HG02623 (cell line): ENCODE measurements around the gene C9orf152.
A peak's percentile ranks its signal among the peaks of the same experiment; 100 is the strongest.
"Not testable (repeated sequence)": the region's sequence is repeated elsewhere in the genome, so short reads cannot be mapped to it uniquely, and the experiment has no call there.

Source experiments
- ATAC-seq: cut with Tn5 transposase; IDR thresholded peaks from one replicate; pipeline ENCODE4 v1.9.1; 2021; ENCODE audit warnings: moderate library complexity; ENCODE audit not compliant: unreplicated experiment

The C9orf152 gene, protein sequence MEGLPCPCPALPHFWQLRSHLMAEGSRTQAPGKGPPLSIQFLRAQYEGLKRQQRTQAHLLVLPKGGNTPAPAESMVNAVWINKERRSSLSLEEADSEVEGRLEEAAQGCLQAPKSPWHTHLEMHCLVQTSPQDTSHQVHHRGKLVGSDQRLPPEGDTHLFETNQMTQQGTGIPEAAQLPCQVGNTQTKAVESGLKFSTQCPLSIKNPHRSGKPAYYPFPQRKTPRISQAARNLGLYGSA

DNA sequence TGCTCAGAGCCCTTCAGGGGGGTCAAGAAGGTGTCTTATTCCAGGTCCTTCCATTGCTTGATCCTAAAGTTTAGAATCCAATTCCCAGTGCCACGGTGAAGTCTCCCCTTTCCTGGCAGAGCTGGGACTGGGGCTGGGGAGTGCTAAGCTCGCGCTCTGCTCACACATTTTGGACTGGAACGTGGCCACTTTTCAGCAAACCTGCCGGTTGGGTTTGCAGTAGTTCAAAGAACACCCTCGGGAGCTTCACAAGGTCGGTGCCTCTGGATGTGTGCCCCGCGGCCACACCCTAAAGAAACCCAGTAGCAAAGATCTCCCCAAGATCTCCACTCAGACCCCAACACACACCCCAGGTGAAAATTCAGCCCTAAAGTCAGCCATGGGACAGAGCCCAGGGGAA is at the start of gene C9orf152:
Gene C9orf152 (minus strand): TSS at position 129 of the 400 bp plus-strand sequence. CDS start 580 bp downstream, outside the sequence.
- no peak for ATAC-seq

DNA sequence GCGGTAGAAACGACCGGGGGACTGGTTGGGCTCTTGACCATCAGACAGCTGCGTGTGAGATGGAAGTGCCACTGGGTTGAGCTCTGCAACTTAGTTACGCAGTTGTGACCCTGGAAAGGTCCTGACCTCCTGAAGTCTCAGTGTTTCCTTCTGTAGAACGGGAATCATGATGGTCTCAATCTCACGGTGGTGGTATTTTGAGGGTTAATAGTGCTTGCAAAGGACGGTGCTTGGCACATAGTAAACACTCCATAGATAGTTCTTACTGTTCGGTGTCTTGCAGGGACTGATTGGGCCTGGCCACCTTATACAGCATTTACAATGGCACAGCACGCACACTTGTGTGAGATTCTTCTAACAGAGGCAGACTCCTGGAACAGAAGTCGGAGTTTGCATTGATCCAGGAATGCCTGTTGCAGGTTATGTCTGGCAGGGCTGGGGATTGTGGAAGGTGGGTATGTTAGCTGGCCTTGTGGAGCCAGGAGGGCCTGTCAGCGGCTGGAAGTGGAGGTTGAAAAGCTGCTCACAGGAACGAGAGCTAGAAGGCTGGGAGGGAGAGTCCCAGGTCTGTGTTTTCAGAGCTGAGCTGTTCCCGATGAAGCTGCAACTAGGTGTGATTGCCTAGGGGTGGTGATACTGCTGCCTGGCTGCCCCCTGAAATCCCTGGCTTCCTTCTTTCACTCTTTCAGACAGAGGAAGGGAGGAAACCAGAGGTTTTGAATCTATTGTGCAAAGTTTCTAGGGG is 49.3 kb upstream of the C9orf152 start:
- ATAC-seq, result peak; percentile 1

GRCh38 chr9:110256380-110257096 is 48.6 kb upstream of the C9orf152 start, which contains the start of gene TXN:
Gene TXN, minus strand, starts transcription at chr9:110256507. Its CDS starts 72 bp downstream, at chr9:110256435.
- peak; percentile 63 for ATAC-seq

- ATAC-seq, result peak; percentile 11
Measured at GRCh38 chr9:110255463-110256379, 47.8 kb upstream of the C9orf152 start.

DNA sequence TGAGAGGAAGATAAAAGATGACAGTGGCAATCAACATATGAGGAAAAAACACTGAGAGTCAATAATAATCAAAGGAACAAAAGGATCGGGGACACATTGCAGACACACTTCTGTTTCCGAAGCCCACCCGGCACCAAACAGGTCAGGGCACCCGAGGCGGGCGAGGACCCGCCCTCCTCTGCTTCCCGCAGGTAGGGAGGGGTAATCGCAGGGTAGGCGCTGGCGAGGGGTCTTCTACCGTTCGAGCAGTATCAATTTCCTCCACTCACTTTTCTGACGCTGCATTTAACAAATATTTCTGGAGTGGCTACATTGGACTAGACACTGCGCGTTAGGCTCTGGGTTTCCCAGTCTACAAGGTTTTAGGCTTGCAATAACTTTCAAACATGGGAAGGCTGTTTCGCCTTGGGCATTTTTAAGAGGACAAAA is 47.1 kb upstream of the C9orf152 start:
- no peak for ATAC-seq

DNA sequence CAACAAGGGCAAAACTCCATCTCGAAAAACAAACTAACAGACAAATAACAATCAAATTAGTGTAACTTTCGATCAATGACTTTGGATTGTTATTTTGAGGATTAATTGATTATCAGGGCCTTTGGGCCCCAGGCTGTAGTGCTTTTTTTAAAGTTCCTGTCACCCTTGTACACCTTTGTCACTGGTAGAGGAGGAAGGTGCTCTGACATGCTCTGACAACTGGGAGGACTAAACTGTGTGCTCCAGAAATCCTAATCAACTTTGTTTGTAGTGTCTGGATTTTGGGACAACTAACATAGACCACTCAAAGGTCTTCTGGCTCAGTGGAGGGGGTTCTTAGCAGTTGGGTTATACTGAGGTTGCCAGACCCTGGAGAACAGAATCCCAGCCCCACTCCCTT is 46.5 kb upstream of the C9orf152 start:
- ATAC-seq, result no peak

DNA sequence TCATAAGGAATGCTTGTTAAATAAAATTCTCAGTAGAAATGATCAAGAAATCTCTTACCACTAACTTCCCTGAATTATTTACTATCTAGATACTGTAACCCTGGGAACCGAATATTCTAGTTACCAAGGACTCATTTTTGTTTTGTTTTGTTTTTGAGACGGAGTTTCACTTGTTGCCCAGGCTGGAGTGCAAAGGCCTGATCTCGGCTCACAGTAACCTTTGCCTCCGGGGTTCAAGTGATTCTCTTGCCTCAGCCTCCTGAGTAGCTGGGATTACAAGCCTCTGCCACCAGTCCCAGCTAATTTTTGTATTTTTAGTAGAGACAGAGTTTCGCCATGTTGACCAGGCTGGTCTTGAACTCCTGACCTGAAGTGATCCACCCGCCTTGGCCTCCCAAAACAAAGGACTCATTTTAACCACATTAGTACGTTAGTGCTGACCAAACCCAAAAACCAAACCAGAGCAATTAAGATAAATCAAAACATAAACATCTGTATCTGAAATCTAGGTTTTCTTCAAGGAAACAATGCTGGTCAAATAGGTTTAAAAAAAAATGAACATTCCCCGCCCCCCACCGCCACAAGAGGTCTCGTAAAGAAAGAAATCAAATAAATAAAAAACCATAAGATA is 44.7 kb upstream of the C9orf152 start:
- ATAC-seq, result no peak

GRCh38 chr9:110251770-110252169 is 43.8 kb upstream of the C9orf152 start:
- ATAC-seq, result not testable (repeated sequence)

DNA sequence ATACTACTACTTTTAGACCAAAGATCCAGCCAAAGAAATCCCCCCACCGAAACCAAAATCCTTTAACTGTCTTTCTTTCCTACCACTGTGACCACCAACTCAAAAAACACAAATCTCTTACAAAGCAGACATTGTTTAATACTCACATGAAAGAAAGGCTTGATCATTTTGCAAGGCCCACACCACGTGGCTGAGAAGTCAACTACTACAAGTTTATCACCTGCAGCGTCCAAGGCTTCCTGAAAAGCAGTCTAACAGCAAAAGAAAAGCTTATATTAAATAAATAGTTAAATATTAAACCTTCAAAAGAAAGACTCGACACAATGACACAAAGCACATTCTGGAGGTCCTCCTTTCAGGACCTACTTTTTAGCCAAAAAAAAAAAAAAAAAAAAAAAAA is 43.3 kb upstream of the C9orf152 start:
- ATAC-seq, result no peak

GRCh38 chr9:110249603-110250002 is 41.6 kb upstream of the C9orf152 start:
- no peak for ATAC-seq

- no peak for ATAC-seq
Measured at GRCh38 chr9:110248361-110248760, 40.4 kb upstream of the C9orf152 start.

DNA sequence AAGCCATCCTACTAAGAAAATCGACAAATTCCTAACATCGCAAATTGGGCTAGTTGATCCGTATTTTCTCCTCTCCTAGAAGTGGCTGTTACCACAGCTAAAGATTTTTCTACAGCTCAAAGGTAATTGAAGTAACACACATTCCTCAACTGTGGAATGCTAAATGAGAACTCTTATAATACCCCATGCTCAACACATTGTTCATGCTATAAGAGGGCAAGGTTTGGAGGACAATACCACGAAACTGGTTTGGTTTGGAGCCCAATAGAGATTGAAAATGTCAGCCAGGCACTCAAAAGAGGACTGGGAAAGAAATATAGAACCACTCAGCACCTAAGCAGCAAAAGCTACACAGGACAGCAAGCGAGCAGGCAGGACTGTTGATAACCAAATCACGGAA is 38.3 kb upstream of the C9orf152 start:
- no peak for ATAC-seq

GRCh38 chr9:110244616-110245015 is 36.7 kb upstream of the C9orf152 start:
- no peak for ATAC-seq

DNA sequence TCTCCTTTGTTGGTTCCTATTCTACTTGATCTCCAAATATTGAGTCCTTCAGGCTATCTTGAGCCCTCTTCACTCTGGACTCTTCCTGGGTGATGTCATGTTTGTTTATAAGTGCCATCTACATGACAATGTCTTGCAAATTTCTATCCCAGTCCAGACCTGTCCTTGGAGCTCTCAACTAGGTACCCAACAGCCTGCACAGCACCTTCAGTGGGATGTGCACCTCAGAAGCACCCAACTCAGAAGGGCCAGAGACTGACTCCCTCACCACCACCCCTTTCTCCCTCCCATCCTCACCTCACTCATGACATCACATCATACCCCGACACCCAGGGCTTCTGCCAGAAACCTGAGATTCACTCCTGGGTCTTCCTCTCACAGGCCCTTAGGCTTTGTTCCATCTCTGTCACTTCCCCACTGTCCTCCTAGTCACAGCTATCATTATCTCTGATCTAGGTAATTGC is 33.9 kb upstream of the C9orf152 start:
- no peak for ATAC-seq

- ATAC-seq, result no peak
Measured at GRCh38 chr9:110241260-110241857, 33.4 kb upstream of the C9orf152 start.

DNA sequence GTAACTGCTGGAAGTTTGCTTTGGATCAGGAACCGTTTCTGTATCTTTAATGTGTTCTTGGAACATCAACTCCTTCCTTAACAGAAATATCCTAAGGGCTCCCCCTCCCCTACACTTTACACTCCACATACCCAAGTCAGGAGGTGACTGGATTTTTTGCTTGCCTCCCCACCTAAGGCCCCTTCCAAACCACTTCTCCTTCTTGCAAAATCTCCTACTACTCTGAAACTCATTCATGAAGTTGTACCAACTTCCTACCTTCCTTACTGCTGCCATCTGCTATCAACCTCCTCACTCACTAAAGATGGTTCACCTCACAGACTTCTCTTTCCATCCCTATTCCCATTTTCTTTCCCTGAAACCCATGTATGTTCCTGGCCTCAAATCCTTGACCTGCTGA is 32.2 kb upstream of the C9orf152 start:
- no peak for ATAC-seq

DNA sequence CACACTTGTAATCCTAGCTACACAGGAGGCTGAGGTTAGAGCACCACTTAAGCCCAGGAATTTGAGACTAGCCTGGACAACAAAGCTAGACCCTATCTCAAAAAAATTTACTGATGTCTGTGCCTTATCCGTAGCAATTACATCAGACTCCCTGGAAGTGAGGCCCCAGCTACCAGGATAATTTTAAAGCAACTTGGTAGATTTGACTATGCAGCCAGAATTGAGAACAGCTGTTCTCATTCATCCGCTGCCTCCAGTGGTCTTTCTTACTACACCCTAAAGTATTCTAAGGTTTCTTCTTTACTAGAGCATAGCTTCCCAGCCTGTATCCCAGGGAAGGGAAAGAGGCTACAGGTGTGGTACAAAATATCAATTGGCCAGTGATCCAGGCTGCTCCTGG is 20.4 kb upstream of the C9orf152 start:
- ATAC-seq, result no peak

DNA sequence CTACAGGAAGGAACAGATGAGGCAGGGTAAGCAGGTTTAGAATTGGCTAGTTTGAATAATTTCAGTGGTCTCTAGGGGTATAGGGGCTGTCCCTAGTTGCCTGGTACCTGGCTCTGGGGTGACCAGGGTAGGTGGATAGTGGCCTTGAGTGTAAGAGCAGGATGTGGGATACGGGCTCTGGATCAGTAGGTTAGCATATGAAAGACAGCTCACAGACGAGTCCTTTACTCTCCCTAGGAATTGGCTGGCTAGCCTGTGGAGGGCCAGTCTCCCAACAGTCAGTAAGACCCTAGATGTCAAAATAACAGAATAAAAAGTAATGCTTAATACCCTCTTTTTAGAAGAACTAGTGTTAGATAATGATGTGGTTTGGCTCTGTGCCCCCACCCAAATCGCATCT is 16.6 kb upstream of the C9orf152 start:
- no peak for ATAC-seq

- no peak for ATAC-seq
Measured at GRCh38 chr9:110220809-110221208, 12.8 kb upstream of the C9orf152 start.

DNA sequence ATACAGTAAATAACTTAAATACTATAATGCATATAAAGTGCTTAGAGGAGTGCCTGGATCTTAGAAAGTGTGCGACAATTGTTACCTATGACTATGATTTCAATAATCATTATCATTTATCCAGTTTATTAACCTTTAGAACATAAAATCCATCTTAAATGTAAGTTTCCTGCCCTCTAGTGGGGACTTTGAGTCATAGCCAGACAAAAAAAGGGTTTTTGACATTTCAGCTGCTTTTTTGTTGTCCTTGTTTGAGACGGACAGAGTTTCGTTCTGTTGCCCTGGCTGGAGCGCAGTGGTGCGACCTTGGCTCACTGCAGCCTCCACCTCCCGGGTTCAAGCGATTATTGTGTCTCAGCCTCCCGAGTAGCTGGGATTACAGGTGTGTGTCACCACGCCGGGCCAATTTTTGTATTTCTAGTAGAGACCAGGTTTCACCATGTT is 9.7 kb upstream of the C9orf152 start:
- no peak for ATAC-seq
